ENCODE measurements around the gene KYAT1.

- TF ChIP-seq CTCF (IDR thresholded peaks at IDR 0.05): no peak
- TF ChIP-seq EZH2 (IDR thresholded peaks at IDR 0.05): no peak
Observed at GRCh38 chr9:128898382-128898781, 16.6 kb upstream of the KYAT1 start.
